HG03460 (cell line): ENCODE measurements around the gene FBXO38.

Experiments
- ATAC-seq: cut with Tn5 transposase; IDR thresholded peaks from one replicate; pipeline ENCODE4 v1.9.1; 2021; ENCODE audit not compliant: unreplicated experiment

Gene FBXO38, protein sequence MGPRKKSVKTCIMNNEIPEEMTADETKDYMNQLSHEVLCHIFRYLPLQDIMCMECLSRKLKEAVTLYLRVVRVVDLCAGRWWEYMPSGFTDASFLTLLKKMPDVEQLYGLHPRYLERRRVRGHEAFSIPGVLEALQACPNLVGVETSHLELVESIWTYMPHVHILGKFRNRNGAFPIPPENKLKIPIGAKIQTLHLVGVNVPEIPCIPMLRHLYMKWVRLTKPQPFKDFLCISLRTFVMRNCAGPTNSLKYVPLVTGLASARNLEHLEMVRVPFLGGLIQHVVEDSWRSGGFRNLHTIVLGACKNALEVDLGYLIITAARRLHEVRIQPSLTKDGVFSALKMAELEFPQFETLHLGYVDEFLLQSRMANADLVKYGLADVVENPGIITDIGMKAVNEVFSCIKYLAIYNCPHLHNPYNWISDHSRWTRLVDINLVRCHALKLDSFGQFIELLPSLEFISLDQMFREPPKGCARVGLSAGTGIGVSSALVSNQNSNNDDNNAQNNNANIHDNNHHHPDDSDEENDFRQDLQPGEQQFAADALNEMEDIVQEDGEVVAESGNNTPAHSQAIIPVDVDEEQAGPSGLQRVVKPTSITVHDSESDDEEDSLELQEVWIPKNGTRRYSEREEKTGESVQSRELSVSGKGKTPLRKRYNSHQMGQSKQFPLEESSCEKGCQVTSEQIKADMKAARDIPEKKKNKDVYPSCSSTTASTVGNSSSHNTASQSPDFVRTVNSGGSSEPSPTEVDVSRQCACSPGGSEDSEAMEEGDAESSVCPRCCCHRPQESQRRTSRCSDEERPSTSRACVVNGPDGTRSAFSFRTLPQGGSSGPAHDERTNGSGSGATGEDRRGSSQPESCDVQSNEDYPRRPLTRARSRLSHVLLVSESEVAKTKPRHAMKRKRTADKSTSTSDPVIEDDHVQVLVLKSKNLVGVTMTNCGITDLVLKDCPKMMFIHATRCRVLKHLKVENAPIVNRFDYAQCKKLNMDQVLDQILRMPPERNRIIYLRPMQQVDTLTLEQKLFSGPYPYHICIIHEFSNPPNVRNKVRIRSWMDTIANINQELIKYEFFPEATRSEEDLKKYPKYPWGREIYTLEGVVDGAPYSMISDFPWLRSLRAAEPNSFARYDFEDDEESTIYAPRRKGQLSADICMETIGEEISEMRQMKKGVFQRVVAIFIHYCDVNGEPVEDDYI

DNA sequence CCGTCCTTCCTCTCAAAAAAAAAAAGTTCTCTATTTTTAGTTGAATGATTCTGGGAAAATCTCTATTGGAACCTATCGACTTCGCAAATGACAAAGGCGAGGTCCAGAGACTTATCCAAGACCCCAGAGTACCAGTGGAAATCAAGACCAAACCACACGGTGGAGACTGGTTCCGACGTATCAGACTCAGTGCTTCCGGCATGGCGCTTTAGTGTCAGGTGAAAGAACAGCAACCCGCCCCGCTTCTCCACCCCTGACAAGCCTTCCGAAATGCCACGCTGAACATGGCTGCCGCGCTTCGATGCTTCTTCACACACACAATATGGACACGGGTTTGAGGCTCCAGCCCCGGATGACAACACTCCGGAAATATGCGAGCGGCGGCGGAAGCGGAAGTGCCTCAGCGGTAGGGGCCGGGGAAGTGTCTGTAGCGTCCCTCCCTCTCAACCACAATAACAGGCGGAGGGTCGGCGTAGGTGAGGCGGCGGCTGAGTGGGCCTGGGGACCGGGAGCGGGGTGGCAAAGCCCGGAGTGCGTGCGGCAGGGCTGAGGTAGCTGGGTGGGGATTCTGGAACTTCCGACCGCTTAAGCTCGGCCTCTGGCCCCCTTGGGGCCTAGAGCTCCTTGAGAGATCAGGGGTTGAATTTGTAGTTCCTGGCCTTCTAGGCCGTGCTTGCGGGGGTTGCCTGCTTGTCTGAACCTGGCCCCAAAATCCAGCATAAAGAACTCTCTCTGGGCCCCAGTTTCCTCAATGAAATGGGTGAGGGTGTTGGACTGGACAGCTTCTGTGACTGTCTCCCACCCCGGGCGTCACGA, at the start of gene FBXO38:
Gene FBXO38 (plus strand): TSS at position 395 of the 816 bp plus-strand sequence. CDS start 10,819 bp downstream, outside the sequence.
- peak; percentile 98 for ATAC-seq

DNA sequence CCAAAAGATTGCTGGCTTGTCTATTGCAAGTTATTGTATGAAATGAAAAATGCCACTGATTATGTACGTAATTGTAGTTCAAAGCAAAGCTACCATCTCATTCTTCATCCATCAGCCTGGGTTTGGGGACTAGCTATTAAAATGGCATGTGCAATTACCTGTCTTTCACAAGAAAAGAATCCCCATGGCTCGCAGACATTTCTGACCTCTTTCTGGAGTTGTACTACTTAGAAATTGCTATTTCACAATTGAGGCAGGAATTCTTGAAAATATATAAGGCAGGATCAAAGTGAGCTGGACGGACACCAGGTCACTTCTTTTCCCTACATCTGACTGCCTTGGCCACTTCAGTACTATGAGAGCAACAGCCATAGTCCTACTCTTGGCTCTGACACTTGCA, 48.5 kb upstream of the FBXO38 start, which contains the start of gene SPINK9:
Gene SPINK9 (plus strand): TSS at position 301 of the 400 bp plus-strand sequence. CDS start 55 bp downstream, at position 356.
- ATAC-seq, result no peak

DNA sequence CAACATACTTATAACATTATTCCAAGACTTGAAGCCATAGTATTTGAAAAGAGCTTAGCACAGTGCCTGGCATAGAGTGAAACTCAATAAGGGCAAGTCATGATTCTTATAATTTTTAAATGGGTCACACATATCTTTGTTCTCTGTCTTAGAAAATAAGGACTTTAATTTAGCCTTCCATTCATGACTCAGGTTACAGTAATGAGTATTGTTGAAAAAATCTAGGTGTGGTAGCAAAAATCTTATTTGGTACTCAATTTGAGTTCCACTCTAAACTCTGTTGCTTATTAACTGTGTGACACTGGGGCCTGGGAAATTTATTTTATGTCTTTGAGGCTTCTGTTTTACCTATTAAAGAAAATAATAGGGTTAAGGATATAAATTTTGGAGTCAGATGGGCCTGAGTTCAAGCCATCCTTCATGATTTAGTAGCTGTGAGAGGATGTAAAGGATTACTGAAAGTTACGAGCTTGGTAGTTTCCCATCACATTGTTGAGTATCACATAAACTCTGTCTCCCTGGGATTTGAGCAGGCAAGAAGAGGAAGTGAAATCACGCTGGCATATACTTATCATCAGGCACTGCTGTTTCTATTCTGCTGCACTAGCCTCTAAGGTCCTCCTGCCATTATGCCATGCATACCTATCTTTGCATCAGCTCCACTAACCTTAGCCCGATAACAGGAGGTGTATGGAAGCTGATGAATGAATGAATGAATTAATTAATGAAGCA, 46.9 kb upstream of the FBXO38 start:
- ATAC-seq, result peak; percentile 52

- no peak for ATAC-seq
Measured at GRCh38 chr5:148342371-148343045, 41.2 kb upstream of the FBXO38 start.

DNA sequence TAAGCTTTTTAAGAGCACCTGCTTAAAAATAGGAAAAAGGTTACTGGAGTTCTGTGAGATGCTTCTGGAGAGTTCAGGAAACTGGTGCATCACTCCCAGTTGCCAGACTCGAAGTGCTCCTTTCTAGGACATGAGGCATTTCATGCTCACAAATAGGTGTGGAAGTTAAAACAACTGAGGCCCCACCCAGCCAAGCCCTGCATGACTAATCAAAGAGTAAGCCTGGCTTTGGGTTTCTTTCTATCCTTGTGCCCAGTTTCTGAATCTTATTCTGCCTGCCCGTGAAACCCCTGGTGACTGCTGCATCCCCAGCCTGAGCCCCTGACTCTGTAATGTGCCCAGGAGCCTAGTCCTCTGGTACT, 40.7 kb upstream of the FBXO38 start:
- ATAC-seq, result no peak

GRCh38 chr5:148343603-148344487, 39.9 kb upstream of the FBXO38 start:
- ATAC-seq, result no peak

GRCh38 chr5:148347706-148348105, 36.1 kb upstream of the FBXO38 start:
- ATAC-seq, result no peak

- no peak for ATAC-seq
Measured at GRCh38 chr5:148352696-148353095, 31.1 kb upstream of the FBXO38 start.

DNA sequence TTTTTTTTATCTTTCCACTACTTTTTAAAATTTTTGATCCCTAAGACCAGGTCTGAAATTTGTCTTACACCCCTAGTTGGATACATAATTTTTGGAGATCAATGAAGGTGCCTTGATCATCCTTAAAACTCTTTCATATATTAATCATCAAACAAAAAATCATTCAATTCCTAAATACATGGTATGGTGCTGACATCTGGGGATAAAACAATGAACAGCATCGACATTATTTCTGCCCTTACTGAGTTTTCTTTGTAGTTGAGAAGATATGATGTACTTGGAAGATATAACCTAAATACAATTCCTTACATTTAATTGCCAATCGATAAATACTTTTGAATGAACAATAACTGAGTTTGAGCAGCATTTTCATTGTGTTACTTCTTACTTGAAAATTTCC, 30.1 kb upstream of the FBXO38 start:
- no peak for ATAC-seq

GRCh38 chr5:148364343-148364742, 19.4 kb upstream of the FBXO38 start:
- no peak for ATAC-seq

GRCh38 chr5:148368299-148368698, 15.5 kb upstream of the FBXO38 start:
- ATAC-seq, result no peak

GRCh38 chr5:148372166-148372725, 11.5 kb upstream of the FBXO38 start:
- ATAC-seq, result no peak

- no peak for ATAC-seq
Measured at GRCh38 chr5:148372893-148373292, 10.9 kb upstream of the FBXO38 start.

GRCh38 chr5:148374690-148375360, 8.9 kb upstream of the FBXO38 start:
- ATAC-seq, result peak; percentile 93

DNA sequence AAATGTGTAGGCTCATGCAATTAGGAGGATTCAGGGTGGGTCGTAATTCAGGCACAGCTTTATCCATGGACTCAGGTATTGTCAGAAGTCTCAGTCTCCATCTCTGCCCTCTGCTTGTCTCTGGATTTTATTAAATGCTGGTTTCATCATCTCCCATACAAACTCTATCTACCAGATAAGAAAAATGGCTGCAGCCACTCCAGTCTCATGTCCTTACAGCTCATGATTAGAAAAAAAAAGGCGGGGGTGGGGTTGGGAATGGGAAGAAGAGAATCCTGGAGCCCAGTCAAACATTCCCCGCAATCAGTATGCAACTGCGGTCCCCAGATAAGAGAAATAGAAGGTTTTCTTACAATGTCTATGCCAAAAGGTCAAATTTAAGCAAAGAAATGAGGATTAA, 7.6 kb upstream of the FBXO38 start:
- ATAC-seq, result no peak

GRCh38 chr5:148378670-148379069, 5.1 kb upstream of the FBXO38 start:
- ATAC-seq, result no peak

DNA sequence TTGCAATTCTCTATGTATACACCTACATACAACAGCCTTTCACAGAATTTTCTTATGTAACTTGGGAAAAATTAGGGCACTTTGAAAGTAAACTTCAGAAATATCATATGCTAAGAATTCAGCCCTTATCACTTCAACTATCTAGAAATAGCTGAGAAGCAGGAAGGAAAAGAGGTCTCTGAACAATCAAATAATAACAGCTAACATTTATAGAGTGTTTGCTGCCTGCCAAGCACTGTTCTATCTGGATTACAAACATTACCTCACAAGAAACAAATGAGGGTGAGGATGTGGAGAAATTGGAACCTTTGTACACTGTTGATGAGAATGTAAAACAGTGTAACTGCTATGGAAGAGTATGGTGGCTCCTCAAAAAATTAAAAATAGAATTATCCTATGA, 4.4 kb upstream of the FBXO38 start:
- ATAC-seq, result no peak
